GM12873 (cell line): ENCODE data around the gene HOXB7.
A peak's percentile ranks its signal among the peaks of the same experiment; 100 is the strongest.

Source experiments
- TF ChIP-seq, protein P1 (sequence below): IDR thresholded peaks from 2 replicates; pipeline ENCODE4 v1.5.1; 2012; ENCODE audit warnings: low read depth, mild to moderate bottlenecking, moderate library complexity, low read length, control low read depth; ENCODE audit not compliant: insufficient read depth; ENCODE audit errors: missing control alignments

Gene HOXB7

GRCh38 chr17:48596000-48596734 is 14.7 kb downstream of the HOXB7 start:
- TF ChIP-seq, protein P1, sequence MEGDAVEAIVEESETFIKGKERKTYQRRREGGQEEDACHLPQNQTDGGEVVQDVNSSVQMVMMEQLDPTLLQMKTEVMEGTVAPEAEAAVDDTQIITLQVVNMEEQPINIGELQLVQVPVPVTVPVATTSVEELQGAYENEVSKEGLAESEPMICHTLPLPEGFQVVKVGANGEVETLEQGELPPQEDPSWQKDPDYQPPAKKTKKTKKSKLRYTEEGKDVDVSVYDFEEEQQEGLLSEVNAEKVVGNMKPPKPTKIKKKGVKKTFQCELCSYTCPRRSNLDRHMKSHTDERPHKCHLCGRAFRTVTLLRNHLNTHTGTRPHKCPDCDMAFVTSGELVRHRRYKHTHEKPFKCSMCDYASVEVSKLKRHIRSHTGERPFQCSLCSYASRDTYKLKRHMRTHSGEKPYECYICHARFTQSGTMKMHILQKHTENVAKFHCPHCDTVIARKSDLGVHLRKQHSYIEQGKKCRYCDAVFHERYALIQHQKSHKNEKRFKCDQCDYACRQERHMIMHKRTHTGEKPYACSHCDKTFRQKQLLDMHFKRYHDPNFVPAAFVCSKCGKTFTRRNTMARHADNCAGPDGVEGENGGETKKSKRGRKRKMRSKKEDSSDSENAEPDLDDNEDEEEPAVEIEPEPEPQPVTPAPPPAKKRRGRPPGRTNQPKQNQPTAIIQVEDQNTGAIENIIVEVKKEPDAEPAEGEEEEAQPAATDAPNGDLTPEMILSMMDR, result no peak

GRCh38 chr17:48595278-48595999 is 15.4 kb downstream of the HOXB7 start:
- TF ChIP-seq, protein P1, result no peak

- TF ChIP-seq, protein P1, result no peak
These were observed 16.1 kb downstream of the HOXB7 start for GRCh38 chr17:48594538-48595277.

DNA sequence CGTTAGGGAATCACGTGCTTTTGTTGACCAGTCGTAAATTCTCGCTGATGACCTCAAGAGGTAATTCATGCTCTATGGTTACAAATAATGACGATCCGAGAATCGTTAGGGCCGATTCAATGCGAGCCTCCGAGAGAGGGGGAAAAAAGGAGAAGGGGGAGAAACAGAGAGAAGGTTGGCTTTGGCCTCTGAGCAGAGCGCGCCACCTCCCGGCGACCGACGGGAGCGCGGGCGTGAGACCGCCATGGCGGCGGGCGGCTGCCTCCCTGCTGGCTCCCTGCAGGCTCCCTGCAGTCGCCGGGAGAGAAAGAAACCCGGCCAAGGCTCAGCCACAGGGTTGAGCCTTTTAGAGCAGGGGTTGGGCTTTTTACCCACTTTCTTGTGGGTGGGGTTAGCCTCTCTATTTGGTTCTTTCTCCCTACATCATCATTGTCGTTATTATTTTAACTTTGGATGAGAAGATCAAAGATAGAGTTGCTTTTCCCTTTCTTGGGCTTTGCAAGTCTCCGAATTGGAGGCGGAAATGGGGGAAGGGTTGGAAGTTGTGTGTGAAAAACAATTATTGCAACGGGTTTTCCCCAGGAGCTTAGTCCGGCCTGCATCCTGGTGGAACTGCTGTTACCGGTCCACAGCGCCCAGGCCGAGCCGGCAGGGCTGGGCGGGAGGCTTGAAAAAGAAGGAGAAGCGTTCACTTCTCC is 16.8 kb downstream of the HOXB7 start:
- TF ChIP-seq, protein P1, result peak; percentile 97

DNA sequence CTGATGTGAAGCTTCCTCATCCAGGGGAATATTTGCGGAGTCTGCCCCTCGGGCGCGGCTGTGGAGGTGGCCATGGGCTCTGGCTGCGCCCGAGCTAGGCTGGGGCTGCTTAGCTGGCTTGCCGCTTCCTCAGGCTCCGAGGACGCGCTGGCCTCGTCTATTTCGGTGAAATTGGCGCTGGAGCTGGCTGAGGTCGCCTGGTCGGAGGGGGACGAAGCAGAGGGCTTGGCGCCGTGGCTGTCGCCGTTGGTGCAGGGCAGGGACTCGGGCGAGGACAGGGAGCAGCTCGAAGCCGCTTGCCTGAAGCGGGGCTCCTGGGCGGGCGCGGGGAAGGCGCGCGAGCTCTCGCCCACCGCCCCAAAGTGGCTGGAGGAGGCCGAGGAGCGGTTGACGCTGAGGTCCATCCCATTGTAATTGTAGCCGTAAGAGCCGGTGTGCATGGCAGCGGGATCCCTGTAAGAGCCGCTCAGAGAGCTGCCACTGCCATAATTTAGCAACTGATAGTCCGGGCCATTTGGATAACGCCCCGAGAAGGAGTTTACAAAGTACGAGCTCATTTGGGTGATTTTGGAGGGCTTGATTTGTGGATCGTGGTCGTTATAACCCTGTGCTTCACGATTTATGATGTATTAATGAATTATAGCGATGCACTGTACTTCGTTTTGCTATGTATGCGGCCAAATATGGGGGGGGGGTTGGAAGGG is 17.5 kb downstream of the HOXB7 start, which contains the start of gene HOXB5:
Gene HOXB5 (minus strand): TSS at position 654 of the 704 bp plus-strand sequence. CDS start 97 bp downstream, at position 557.
- TF ChIP-seq, protein P1, result no peak

- TF ChIP-seq, protein P1, result no peak
These were observed 18.2 kb downstream of the HOXB7 start for GRCh38 chr17:48592577-48592976.
